ENCODE data around the gene NUPR2.
"Not testable (repeated sequence)": the region's sequence is repeated elsewhere in the genome, so short reads cannot be mapped to it uniquely, and the experiment has no call there.

NUPR2 gene

GRCh38 chr7:56115852-56116538, at the start of gene NUPR2:
NUPR2 (minus strand) TSS chr7:56116417; CDS start chr7:56116314, 103 bp downstream.
- DNase-seq: no peak

GRCh38 chr7:56157238-56157790, 41.1 kb upstream of the NUPR2 start:
- no peak for DNase-seq

GRCh38 chr7:56131062-56131461, 14.8 kb upstream of the NUPR2 start:
- DNase-seq: not testable (repeated sequence)

GRCh38 chr7:56127241-56127975, 11.2 kb upstream of the NUPR2 start:
- DNase-seq: no peak

GRCh38 chr7:56125831-56126230, 9.6 kb upstream of the NUPR2 start:
- no peak for DNase-seq

- no peak for DNase-seq
Observed at GRCh38 chr7:56124981-56125380, 8.8 kb upstream of the NUPR2 start.

GRCh38 chr7:56121440-56121839, 5.2 kb upstream of the NUPR2 start:
- DNase-seq: no peak

GRCh38 chr7:56112244-56112643, 4.0 kb downstream of the NUPR2 start:
- DNase-seq: not testable (repeated sequence)

GRCh38 chr7:56110611-56111010, 5.6 kb downstream of the NUPR2 start:
- DNase-seq: no peak

- DNase-seq: no peak
Observed at GRCh38 chr7:56107954-56108258, 8.3 kb downstream of the NUPR2 start.

- DNase-seq: peak; percentile 95
Observed at GRCh38 chr7:56106108-56107073, 9.8 kb downstream of the NUPR2 start, which contains the start of gene CHCHD2. CHCHD2 (minus strand) TSS chr7:56106476; CDS start chr7:56106413, 63 bp downstream.

GRCh38 chr7:56105508-56105907, 10.7 kb downstream of the NUPR2 start:
- DNase-seq: no peak

GRCh38 chr7:56104138-56104537, 12.1 kb downstream of the NUPR2 start:
- DNase-seq: not testable (repeated sequence)

GRCh38 chr7:56099653-56100052, 16.6 kb downstream of the NUPR2 start:
- DNase-seq: no peak

GRCh38 chr7:56098187-56099008, 17.8 kb downstream of the NUPR2 start:
- DNase-seq: not testable (repeated sequence)

- DNase-seq: no peak
Observed at GRCh38 chr7:56097700-56098099, 18.5 kb downstream of the NUPR2 start.

GRCh38 chr7:56092789-56093531, 23.3 kb downstream of the NUPR2 start, which contains the start of gene PHKG1:
PHKG1 (minus strand) TSS chr7:56092952; CDS start chr7:56088941, 4,011 bp downstream.
- DNase-seq: no peak

- not testable (repeated sequence) for DNase-seq
Observed at GRCh38 chr7:56092388-56092787, 23.8 kb downstream of the NUPR2 start.

GRCh38 chr7:56091591-56091990, 24.6 kb downstream of the NUPR2 start:
- no peak for DNase-seq

- no peak for DNase-seq
Observed at GRCh38 chr7:56087445-56087844, 28.8 kb downstream of the NUPR2 start.

- no peak for DNase-seq
Observed at GRCh38 chr7:56086761-56087160, 29.5 kb downstream of the NUPR2 start.

Data from SIG-M5 (cell line).